ENCODE results near the gene SLIT3. TPM values are rescaled to one million over a fixed set of nuclear protein-coding genes. Genes with fewer than 3 reads are reported as not detected.

Gene SLIT3
- total RNA-seq, 1 experiment from 2014 or later: 2.0 TPM

GRCh38 chr5:169289520-169289919 is 11.4 kb downstream of the SLIT3 start:
- H3K27ac ChIP-seq: no peak overlapping the region
- no peak overlapping the region for H3K4me3 ChIP-seq
- no peak for DNase-seq
- no peaks in the 10 kb centered on the region for H3K36me3 ChIP-seq
- H3K9me3 ChIP-seq (replicated peaks): no peaks in the 10 kb centered on the region
- H3K4me1 ChIP-seq: no peaks in the 10 kb centered on the region
- H3K27me3 ChIP-seq: no peaks in the 10 kb centered on the region; the same call in 1 of the 2 replicates

DNA sequence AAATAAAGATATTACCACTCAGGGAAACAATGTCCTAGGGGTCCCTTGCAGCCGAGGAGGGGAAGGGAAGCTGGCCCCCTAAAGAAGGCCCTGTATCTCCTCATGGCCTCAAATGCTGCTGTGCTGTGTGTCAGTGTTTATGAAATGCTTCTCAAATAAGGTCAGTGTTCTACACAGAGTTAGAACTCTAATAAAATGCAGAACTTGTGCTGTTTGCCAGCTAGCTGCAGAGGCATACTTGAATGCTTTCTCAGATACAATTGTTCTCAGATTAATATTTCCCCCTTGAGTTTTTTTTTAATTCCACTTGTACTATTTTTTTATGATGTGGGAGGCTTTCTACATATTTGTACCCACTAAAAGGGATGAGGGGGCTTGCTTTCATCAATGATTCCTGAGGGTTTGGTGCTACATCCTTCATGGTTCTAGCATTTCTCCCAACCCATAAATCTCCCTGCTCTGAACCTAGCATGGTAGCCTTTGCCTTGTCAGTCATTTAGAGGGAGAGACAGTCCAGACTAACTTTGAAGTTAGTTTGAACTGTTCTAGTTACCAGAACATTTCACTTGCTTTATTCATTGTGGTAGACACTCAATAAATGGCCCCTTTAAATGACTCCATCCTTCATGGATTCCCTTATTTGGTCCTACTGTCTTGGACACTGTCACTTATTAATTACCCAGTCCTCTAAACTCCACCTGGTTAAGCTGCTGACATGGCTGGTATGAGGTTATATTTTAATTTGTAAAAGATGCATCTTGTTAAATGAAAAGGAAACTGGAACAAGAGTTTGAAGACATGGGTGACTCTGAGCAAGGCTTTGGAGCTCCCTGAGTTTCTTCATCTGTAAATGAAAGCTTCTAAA is 12.6 kb downstream of the SLIT3 start:
- no peaks in the 10 kb centered on the region for H3K27me3 ChIP-seq
- H3K4me1 ChIP-seq: no peaks in the 10 kb centered on the region
- no peaks in the 10 kb centered on the region for H3K9me3 ChIP-seq (replicated peaks)
- no peak for DNase-seq
- H3K4me3 ChIP-seq: no peak overlapping the region
- no peaks in the 10 kb centered on the region for H3K36me3 ChIP-seq
- no peak overlapping the region for H3K27ac ChIP-seq

GRCh38 chr5:169287529-169287928 is 13.4 kb downstream of the SLIT3 start:
- Histone ChIP-seq H3K4me3 (no peak overlapping the region), H3K36me3 (no peaks in the 10 kb centered on the region), H3K27me3 (no peaks in the 10 kb centered on the region)

DNA sequence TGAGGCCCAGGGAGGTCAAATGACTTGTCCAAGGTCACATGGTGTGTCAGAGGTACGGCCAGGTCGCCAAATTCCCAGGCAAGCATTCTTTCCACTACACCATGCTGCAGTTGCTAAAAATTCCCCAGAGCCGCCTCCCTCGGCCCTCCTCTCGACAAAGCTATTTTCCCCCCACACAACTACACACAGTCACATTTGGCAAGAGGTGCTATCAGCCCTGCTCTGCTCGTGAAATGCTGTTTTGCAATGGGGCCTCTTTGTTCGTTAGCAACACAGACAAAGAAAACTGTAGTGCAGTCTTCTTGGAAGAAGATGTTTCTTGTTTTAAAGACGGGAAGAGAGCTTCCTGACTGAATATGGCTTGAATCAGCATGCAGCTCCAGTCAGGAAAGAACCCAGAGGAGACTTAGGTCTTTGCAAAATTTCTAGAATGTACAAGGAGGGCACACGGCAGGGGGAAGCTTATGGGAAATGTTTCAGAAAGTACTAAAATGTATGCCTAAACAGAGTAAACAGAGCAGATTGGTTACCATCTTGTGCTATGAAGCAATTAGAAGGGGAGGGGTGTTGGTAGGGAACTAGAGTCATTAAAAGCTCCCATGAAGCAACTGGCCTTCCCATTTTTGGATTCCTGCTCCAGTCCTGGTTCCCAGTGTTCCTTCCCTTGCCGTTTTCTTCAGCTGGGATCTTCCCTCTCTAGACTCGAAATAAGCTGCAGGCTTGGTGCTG is 14.2 kb downstream of the SLIT3 start:
- no peaks in the 10 kb centered on the region for H3K36me3 ChIP-seq
- no peak overlapping the region for H3K4me3 ChIP-seq
- no peak for DNase-seq
- H3K4me1 ChIP-seq: no peaks in the 10 kb centered on the region
- H3K27me3 ChIP-seq: no peaks in the 10 kb centered on the region
- H3K27ac ChIP-seq: no peak overlapping the region
- H3K9me3 ChIP-seq (replicated peaks): no peaks in the 10 kb centered on the region

More at GRCh38 chr5:169287529-169287928, 13.4 kb downstream of the SLIT3 start:
- Histone ChIP-seq H3K27ac (no peak overlapping the region), H3K4me1 (no peaks in the 10 kb centered on the region), H3K9me3 (replicated peaks) (no peaks in the 10 kb centered on the region)
- DNase-seq: no peak

- no peaks in the 10 kb centered on the region for H3K9me3 ChIP-seq (replicated peaks)
- H3K27ac ChIP-seq: no peak overlapping the region
- DNase-seq: no peak
- no peak overlapping the region for H3K4me3 ChIP-seq
- no peaks in the 10 kb centered on the region for H3K36me3 ChIP-seq
- H3K27me3 ChIP-seq: no peaks in the 10 kb centered on the region
- no peaks in the 10 kb centered on the region for H3K4me1 ChIP-seq
Measured at GRCh38 chr5:169283887-169284286, 17.1 kb downstream of the SLIT3 start.

DNA sequence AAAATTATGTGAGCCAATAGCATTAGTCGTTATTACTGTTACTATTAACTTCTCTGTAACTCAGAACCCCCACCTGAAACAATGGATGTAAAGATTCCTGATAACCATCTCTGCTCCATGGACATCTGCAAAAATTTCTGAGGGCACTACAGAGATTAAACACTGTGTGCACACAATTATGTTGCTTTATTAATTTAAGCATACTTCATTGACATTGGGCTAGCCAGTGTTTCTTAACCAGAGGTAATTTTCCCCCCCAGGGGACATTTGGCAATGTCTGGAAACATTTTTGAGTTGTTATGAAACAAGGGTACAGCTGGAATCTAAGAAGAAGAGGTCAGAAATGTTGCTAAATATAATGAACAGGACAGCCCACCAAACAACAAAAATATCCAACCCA is 19.3 kb downstream of the SLIT3 start:
- DNase-seq: no peak
- no peaks in the 10 kb centered on the region for H3K4me1 ChIP-seq
- H3K4me3 ChIP-seq: no peak overlapping the region
- H3K27me3 ChIP-seq: no peaks in the 10 kb centered on the region
- H3K36me3 ChIP-seq: no peaks in the 10 kb centered on the region
- no peaks in the 10 kb centered on the region for H3K9me3 ChIP-seq (replicated peaks)
- H3K27ac ChIP-seq: no peak overlapping the region

DNA sequence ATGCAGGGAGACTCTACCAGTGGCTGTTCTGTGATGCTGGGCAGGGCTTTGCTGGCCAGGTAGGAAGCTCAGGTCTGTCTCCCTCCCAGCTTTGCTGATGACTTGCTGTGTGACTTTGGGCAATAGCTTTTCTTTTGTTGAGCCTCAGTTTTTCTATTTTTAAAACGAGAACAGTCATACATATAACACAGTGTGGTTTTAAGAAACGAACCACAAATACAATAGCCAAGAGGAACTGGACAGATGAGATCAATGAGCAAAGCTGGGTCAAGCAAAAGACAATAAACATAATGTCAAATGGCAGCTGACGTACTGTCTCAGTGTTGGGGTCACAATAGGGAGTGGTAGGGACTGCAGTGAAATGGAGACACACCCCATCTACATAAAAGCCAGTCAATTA is 20.2 kb downstream of the SLIT3 start:
- Histone ChIP-seq H3K36me3 (no peaks in the 10 kb centered on the region), H3K4me3 (no peak overlapping the region), H3K4me1 (no peaks in the 10 kb centered on the region), H3K27ac (no peak overlapping the region), H3K9me3 (replicated peaks) (no peaks in the 10 kb centered on the region), H3K27me3 (no peaks in the 10 kb centered on the region)
- no peak for DNase-seq

GRCh38 chr5:169280286-169280685 is 20.7 kb downstream of the SLIT3 start:
- H3K4me3 ChIP-seq: no peak overlapping the region
- H3K9me3 ChIP-seq (replicated peaks): no peaks in the 10 kb centered on the region
- H3K27ac ChIP-seq: no peak overlapping the region
- no peaks in the 10 kb centered on the region for H3K27me3 ChIP-seq
- no peak for DNase-seq
- H3K4me1 ChIP-seq: no peaks in the 10 kb centered on the region
- H3K36me3 ChIP-seq: no peaks in the 10 kb centered on the region

GRCh38 chr5:169279125-169279524 is 21.8 kb downstream of the SLIT3 start:
- H3K4me1 ChIP-seq: no peaks in the 10 kb centered on the region

GRCh38 chr5:169273881-169274280 is 27.1 kb downstream of the SLIT3 start:
- Histone ChIP-seq H3K27ac (no peak overlapping the region), H3K27me3 (no peaks in the 10 kb centered on the region), H3K4me1 (no peaks in the 10 kb centered on the region), H3K36me3 (no peaks in the 10 kb centered on the region), H3K9me3 (replicated peaks) (no peaks in the 10 kb centered on the region), H3K4me3 (no peak overlapping the region)
- DNase-seq: no peak

More at GRCh38 chr5:169279125-169279524, 21.8 kb downstream of the SLIT3 start:
- no peak overlapping the region for H3K27ac ChIP-seq
- DNase-seq: no peak
- H3K27me3 ChIP-seq: no peaks in the 10 kb centered on the region
- no peak overlapping the region for H3K4me3 ChIP-seq
- no peaks in the 10 kb centered on the region for H3K9me3 ChIP-seq (replicated peaks)
- no peaks in the 10 kb centered on the region for H3K36me3 ChIP-seq

- H3K4me3 ChIP-seq: no peak overlapping the region
- no peak for DNase-seq
- no peak overlapping the region for H3K27ac ChIP-seq
- no peaks in the 10 kb centered on the region for H3K4me1 ChIP-seq
- no peaks in the 10 kb centered on the region for H3K27me3 ChIP-seq
- no peaks in the 10 kb centered on the region for H3K36me3 ChIP-seq
- H3K9me3 ChIP-seq (replicated peaks): no peaks in the 10 kb centered on the region
Measured at GRCh38 chr5:169273451-169273850, 27.5 kb downstream of the SLIT3 start.

DNA sequence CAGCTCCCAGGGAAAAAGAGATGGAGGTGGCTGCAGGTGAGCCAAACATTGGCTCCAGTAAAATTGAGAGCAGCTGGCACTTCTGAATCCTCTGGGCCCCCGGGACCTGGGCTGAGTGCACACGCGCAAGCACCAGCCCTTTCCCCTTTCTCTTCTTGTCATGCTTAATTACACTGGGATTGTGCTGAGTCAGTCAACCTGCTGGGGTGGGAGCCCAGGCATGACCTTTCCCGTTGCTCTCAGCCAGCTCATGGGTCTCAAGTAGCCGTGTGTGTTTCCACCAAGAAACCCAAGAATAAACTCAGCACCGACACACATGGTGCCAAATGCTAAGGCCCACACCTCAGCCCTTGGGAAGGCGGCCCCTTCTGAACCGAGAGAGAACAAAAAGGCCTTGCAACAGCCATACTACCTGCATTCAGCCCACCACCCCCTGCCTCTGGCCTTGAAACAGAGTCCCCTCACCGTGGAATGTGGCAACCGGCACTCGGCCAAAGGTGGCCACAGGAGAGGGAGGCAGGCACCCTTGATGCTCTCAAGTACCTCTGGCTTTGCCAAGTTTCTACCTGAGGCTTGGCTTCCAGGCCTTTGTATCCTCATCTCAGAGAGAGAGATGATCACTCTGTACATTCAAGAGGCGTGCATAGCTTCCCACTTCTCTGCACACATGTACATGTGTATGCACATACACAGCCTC is 28.1 kb downstream of the SLIT3 start:
- no peaks in the 10 kb centered on the region for H3K4me1 ChIP-seq
- H3K27me3 ChIP-seq: no peaks in the 10 kb centered on the region
- DNase-seq: no peak
- no peaks in the 10 kb centered on the region for H3K36me3 ChIP-seq
- no peak overlapping the region for H3K27ac ChIP-seq
- no peak overlapping the region for H3K4me3 ChIP-seq
- no peaks in the 10 kb centered on the region for H3K9me3 ChIP-seq (replicated peaks)

DNA sequence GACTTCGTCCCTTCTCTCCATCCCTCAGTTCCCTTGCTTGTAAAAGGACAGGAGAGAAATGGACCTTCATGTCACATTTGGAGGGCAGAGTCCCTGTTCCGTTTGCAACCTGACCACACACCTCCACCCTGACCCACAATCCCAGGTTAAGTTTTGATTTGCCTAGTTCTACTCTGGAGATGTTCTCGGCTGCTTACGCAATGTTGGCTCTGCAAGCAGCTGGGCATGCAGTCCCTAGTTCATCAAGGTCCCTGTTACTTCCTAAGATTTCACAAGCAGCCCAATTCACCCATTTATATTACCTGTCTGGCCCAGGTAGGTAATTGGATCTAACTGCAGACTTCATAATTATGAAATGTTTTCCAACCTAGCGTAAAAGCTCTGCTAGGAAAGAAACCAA is 28.8 kb downstream of the SLIT3 start:
- DNase-seq: no peak
- H3K9me3 ChIP-seq (replicated peaks): no peaks in the 10 kb centered on the region
- no peaks in the 10 kb centered on the region for H3K4me1 ChIP-seq
- H3K27me3 ChIP-seq: no peaks in the 10 kb centered on the region
- no peak overlapping the region for H3K4me3 ChIP-seq
- H3K27ac ChIP-seq: no peak overlapping the region
- H3K36me3 ChIP-seq: no peaks in the 10 kb centered on the region

GRCh38 chr5:169270827-169271226 is 30.1 kb downstream of the SLIT3 start:
- no peak overlapping the region for H3K4me3 ChIP-seq
- no peak overlapping the region for H3K27ac ChIP-seq
- H3K36me3 ChIP-seq: no peaks in the 10 kb centered on the region
- no peaks in the 10 kb centered on the region for H3K27me3 ChIP-seq
- no peak for DNase-seq
- no peaks in the 10 kb centered on the region for H3K4me1 ChIP-seq
- H3K9me3 ChIP-seq (replicated peaks): no peaks in the 10 kb centered on the region

DNA sequence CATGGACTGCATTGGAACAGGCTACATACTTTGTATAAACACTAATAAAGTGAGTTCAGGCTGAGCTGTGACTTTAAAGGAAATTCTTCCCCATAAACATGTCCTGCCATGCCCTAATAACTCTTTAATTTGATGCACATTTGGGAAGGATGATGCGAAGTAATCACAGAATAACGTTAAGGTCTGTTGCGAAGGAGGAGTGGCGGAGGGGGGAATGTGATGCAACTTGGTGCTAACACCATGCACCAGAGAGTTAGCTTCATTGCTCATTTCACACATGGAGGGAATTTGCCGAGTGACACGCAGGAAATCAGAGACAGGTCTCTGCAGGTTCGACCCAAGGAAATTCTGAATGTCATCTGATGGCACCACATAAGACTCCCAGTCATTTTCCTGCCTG is 32.9 kb downstream of the SLIT3 start:
- H3K27me3 ChIP-seq: no peaks in the 10 kb centered on the region
- no peak overlapping the region for H3K27ac ChIP-seq
- no peak overlapping the region for H3K4me3 ChIP-seq
- no peaks in the 10 kb centered on the region for H3K36me3 ChIP-seq
- H3K9me3 ChIP-seq (replicated peaks): no peaks in the 10 kb centered on the region
- no peak for DNase-seq
- H3K4me1 ChIP-seq: no peaks in the 10 kb centered on the region
